GM18511 (cell line): ENCODE data around the gene PPP2R1A.

ENCODE experiments used
- ATAC-seq: cut with Tn5 transposase; IDR thresholded peaks from one replicate; pipeline ENCODE4 v1.9.1; 2021; ENCODE audit warnings: mild to moderate bottlenecking, moderate library complexity; ENCODE audit not compliant: unreplicated experiment

Gene PPP2R1A

DNA sequence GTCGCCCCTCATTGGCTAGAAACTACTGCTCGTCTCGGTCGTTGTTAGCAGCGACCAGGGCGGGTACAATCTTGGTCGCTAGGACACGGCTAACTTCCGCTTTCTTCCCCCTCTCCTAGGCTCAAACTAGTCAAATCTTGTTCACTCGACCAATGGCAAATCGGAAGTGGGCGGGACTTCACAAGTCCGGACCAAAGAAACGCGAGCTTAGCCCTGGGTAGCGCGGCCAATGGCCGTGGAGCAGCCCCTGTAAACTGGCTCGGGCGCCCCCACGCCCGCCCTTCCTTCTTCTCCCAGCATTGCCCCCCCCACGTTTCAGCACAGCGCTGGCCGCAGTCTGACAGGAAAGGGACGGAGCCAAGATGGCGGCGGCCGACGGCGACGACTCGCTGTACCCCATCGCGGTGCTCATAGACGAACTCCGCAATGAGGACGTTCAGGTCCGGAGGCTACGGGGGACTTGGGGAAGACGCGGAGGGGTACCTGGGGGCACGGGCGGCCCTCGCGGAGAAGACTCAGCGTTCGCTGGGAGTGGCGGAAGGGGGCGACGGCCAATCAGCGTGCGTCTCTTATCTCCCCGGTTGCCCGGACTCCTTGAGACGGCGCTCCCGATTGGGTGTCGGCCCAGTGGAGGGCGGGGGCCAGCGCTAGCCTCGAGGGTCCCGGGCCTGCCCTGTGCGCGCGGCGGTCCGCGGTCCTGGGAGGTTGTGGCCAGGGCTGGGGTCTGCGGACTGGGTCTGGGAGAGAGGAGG is at the start of gene PPP2R1A:
PPP2R1A (plus strand) TSS at position 318 of the 752 bp plus-strand sequence; CDS start at position 363, 45 bp downstream.
- ATAC-seq: peak; percentile 93

DNA sequence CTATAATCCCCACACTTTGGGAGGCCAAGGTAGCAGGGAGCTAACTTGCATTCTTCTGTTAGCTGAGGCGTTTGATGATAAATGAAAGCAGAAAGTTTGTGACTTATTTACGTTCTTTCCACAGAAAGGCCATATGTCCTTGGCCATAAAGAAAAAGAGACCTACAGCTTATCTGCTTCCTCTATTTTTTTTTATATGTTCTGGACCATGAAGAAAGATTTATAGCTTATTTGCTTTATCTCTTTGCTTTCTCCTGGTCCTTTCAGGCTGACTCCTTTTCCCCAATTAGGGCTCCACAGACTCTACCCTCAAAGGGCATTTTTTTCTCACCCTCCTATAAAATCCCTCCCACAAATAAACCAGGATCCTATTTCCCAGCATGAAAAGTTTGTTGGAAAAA is 48.6 kb upstream of the PPP2R1A start:
- ATAC-seq: no peak

GRCh38 chr19:52142001-52142595 is 47.8 kb upstream of the PPP2R1A start:
- ATAC-seq: no peak

DNA sequence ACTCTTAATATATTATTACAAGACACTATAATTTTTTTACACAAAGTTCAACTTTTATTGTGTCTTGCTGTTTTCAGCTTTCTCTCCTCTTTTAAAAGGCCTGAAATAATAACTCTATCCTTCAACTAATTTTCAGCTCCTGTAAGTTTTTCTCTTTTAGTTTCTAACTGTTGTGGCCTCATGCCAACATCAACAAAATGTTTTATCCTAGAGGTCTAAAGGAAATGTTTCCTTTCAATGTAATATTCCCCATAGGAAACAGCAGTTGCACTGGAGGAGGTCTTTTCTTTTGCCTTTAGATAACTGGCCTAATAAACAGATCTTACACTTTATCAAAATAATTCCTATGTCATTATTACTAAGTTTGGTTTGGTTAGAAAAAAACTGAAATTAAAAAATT is 41.6 kb upstream of the PPP2R1A start:
- no peak for ATAC-seq

- no peak for ATAC-seq
These were observed 34.1 kb upstream of the PPP2R1A start for GRCh38 chr19:52155596-52156359.

DNA sequence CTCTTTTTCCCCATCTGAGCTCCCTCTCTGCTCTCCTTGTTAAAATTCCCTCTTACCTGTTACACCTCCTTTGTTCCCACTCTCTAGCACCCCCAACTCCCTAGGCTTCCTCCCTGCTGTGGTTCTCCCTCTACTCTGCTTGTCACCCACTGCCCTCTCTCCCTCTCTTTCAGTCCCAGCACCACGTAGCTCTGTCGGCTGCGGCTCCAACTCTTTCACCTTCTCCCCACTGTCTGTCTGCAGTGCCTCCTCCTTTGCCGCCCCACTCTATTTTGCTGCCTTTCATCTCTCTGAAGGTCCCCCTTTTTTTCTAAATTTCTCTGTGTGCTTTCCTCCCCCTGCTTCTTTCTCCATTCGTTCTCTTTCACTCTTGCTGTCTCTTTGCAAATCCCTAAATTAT is 19.5 kb upstream of the PPP2R1A start:
- no peak for ATAC-seq

GRCh38 chr19:52170863-52171320 is 19.0 kb upstream of the PPP2R1A start:
- ATAC-seq: peak; percentile 44

- peak; percentile 76 for ATAC-seq
These were observed 18.3 kb upstream of the PPP2R1A start, which contains the start of gene ZNF836 for GRCh38 chr19:52171321-52172169. Gene ZNF836 (minus strand): TSS chr19:52171621. CDS start chr19:52168072, 3,549 bp downstream.

DNA sequence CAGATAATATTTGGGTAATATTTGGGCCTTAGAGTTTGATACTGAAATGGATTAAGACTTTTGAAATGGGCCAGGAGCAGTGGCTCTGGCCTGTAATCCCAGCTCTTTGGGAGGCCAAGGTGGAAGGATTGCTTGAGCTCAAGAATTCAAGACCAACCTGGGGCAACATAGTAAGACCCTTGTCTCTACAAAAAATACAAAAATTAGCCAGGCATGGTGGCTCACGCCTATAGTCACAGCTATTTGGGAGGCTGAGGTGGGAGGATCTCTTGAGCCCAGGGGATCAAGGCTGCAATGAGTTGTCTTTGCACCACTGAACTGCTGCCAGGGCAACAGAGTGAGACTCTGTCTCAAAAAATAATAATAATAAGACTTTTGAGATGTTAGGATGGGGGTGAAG is 17.5 kb upstream of the PPP2R1A start:
- ATAC-seq: no peak

DNA sequence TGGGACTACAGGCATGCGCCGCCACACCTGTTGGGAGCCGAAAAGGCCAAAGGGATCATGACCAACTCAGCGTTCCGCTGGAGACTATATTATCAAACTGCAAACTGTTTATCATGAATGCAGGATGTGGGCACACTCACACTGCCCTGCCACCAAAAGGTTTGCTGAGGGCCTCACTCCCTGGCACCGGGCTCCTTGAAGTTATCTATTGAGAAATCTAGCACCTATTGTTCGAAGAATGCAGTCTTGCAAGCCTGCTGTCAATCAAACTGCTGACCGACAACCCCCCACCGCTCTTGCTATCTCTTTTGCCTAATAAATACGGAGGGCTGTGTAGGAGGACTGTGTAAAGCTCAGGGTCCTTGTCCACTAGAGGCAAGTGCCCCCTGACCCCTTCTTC is 13.3 kb upstream of the PPP2R1A start:
- no peak for ATAC-seq

GRCh38 chr19:52187407-52187806 is 2.4 kb upstream of the PPP2R1A start:
- ATAC-seq: no peak

DNA sequence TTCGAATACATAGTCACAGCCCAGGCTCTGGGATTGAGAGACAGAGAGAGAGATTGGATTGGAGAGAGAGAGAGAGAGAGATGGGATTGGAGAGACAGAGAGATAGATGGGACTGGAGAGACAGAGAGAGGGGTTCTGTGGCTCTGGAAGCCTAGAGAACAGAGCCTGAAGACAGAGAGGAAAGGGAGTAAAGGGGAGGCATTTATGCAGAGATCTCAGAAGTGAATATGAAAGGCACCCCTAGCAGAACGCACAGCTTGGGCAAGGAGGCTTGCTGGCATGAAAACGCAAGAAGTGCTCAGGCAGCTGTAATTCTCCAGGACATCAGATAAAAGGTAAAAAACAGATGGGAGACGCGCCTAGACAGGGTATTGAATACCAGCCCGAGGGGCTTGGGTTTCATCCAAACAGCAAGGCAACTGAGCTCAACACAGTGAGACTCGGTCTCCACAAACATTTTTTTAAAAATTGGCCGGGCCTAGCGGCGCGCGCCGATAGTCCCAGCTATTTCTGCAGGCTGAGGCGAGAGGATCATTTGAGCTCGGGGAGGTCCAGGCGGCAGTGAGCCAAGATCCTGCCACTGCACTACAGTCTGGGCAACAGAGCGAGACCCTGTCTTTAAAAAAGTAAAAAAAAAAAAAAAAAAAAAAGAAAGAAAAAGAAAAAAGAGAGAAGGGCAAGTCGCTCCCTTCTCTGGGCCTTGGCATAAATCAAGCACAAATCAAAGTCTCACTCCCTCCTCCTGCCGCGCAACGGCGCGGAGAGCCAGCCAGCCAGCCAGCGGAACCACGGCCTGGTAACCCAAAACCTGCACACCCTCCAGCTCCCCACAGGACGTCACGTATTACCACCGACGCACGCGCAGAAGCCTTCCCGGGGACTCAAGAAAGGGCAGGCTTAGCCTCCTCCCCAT is 774 bp upstream of the PPP2R1A start:
- no peak for ATAC-seq

DNA sequence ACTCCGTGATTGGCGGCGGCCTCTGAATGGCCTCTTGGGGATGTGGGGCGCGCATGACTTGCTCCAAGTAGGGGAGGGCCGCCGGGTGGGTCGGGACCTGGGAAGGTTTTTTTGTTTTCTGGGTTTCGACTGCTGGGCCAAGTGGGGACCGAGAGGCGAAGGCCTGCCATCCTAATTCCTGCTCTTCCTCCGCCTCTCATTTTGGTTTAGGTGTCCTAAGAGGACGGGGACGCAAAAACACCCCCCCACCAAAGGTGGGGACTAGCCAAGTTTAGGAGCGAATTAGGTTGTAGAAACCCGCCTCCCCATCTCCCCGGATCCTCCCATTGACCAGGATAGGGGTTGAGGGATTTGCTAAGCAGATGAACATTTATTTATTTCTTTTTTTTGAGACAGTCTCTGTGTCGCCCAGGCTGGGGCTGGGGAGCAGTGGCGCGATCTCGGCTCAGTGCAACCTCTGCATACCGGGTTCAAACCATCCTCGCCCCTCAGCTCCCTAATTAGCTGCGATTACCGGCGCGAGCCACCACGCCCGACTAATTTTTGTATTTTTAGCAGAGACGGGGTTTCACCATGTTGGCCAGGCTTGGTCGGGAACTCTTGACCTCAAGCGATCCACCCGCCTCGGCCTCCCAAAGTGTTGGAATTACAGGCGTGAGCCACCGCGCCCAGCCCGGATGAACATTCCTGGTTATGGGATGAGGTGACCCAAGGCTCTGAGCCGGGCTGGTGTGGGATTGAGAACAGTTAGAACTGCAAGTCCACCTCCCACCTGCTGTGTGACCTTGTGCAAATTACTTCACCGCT is 838 bp downstream of the PPP2R1A start:
- ATAC-seq: peak; percentile 0

DNA sequence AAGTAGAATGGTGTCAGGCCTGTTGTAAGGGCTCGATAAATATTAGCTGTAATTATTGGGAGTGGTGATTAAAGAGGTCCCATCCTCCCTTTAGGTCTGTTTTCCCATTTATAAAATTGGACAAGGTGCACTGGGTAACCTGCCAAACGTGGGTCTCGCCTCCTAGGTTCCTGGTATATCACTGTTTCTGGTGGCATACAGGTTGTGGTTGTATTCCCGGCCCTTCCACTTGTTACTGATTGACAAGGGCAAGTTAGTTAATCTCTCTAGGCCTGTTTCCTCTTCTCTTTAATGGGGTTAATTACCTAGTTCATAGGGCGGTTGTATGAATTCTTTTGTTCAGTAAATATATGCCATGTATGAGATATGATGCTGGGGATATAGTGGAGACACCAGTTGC is 1.5 kb downstream of the PPP2R1A start:
- no peak for ATAC-seq

GRCh38 chr19:52191951-52192350 is 2.1 kb downstream of the PPP2R1A start:
- no peak for ATAC-seq

DNA sequence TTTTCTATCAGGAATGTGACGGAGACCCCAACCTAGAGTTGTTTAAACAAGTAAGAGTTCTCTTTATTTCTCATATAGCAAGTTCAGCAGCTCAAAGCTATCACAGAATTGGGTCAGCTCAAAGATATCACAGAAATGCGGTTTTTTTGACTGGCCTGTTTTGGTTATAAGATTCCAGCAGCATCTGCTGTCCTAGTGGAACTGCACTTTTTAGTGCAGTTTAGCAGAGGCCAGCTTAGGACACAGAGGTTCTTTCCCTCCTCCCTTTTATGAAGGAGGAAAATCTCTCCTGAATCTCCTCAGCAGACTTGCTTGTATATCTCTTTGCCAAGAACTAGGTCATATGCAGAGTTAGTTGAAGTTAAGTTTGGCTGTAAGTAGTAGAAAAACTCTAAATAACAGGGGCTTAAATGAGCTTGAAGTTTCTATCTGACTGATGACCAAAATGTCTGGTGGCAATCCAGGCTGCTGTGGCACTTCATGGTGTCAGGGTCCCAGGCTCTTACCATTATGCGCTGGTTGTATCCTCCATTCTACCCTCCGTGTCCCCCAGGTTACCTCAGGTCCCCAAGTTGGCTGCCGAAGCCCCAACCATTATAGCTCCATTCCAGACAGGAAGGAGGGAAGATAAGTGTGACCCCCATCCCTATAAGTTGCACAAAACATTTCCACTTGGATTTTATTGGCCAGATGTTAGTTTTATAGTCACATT is 6.6 kb downstream of the PPP2R1A start:
- no peak for ATAC-seq

- no peak for ATAC-seq
These were observed 8.1 kb downstream of the PPP2R1A start for GRCh38 chr19:52197964-52198363.

- ATAC-seq: no peak
These were observed 8.8 kb downstream of the PPP2R1A start for GRCh38 chr19:52198678-52199077.
